Islet of Langerhans (tissue), 1 donor: ENCODE data around the gene RPL10.

Experiments used
- FAIRE-seq: peaks from one replicate; lab custom pipeline; 2011; peaks lifted over from hg19 to GRCh38; lab: Jason Lieb, UNC

The RPL10 gene

GRCh38 chrX:154449618-154450017 is 51.4 kb downstream of the RPL10 start:
- no peak for FAIRE-seq

- FAIRE-seq, result no peak
Measured at GRCh38 chrX:154450312-154450711, 52.1 kb downstream of the RPL10 start.
